ENCODE measurements around the gene ARHGEF17. TPM values are rescaled to one million over a fixed set of nuclear protein-coding genes. Genes with fewer than 3 reads are reported as not detected.

The ARHGEF17 gene
- total RNA-seq, 3 donors from 2014 or later, result 7.6 to 75.8 (median 13.6) TPM

GRCh38 chr11:73386016-73386415, 77.9 kb downstream of the ARHGEF17 start:
- DNase-seq, result peak in 1 of 3 donors; percentile 75
- TF ChIP-seq, protein P1, sequence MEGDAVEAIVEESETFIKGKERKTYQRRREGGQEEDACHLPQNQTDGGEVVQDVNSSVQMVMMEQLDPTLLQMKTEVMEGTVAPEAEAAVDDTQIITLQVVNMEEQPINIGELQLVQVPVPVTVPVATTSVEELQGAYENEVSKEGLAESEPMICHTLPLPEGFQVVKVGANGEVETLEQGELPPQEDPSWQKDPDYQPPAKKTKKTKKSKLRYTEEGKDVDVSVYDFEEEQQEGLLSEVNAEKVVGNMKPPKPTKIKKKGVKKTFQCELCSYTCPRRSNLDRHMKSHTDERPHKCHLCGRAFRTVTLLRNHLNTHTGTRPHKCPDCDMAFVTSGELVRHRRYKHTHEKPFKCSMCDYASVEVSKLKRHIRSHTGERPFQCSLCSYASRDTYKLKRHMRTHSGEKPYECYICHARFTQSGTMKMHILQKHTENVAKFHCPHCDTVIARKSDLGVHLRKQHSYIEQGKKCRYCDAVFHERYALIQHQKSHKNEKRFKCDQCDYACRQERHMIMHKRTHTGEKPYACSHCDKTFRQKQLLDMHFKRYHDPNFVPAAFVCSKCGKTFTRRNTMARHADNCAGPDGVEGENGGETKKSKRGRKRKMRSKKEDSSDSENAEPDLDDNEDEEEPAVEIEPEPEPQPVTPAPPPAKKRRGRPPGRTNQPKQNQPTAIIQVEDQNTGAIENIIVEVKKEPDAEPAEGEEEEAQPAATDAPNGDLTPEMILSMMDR (IDR thresholded peaks at IDR 0.05), result no peak
- Histone ChIP-seq H3K4me3 (no peak overlapping the region), H3K9me3 (no peaks in the 10 kb centered on the region), H3K4me1 (ENCODE audit: low read depth) (peaks cover 11% of the 10 kb centered on the region), H3K36me3 (ENCODE audit: low read depth) (no peaks in the 10 kb centered on the region)
- peak; percentile 19 for ATAC-seq
- intact Hi-C loops (cut with DNase I, micrococcal nuclease), result no loop called here

DNA sequence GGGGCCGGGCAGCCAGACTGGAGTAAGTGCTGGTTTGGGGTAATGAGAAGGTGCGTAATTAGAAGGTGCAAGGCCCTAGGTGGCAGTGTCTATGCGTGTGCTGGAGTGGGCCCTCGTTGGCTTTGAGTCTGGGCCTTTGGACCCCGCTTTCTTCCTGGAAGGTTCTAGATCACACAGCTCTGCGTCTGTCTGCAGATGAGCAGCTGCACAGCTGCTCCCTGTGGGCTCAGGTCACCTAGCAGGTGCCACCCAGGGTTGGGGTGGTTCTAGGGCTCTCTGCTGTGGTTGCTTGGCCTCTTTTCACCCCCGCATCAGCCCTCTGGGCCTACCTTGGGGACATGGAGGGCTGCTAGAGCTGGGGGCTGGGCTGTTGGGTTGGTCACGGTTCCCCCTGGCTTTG, 78.5 kb downstream of the ARHGEF17 start:
- H3K36me3 ChIP-seq (ENCODE audit: low read depth), result no peaks in the 10 kb centered on the region
- H3K4me1 ChIP-seq (ENCODE audit: low read depth), result peaks cover 11% of the 10 kb centered on the region

GRCh38 chr11:73387594-73388264, 79.7 kb downstream of the ARHGEF17 start:
- Histone ChIP-seq H3K4me3 (no peak overlapping the region), H3K4me1 (ENCODE audit: low read depth) (peaks cover 9% of the 10 kb centered on the region), H3K36me3 (ENCODE audit: low read depth) (no peaks in the 10 kb centered on the region), H3K9me3 (no peaks in the 10 kb centered on the region)
- DNase-seq (peak in 1 of 3 donors; percentile 43), ATAC-seq (no peak)
- TF ChIP-seq, protein P1 (IDR thresholded peaks at IDR 0.05), result no peak
- intact Hi-C loops (cut with DNase I, micrococcal nuclease), result no loop called here

More for the DNA sequence above, 78.5 kb downstream of the ARHGEF17 start:
- intact Hi-C loops (cut with DNase I, micrococcal nuclease), result no loop called here
- H3K9me3 ChIP-seq, result no peaks in the 10 kb centered on the region
- H3K4me3 ChIP-seq, result no peak overlapping the region
- ATAC-seq, result no peak
- DNase-seq, result peak in 1 of 3 donors; percentile 45
- TF ChIP-seq, protein P1 (IDR thresholded peaks at IDR 0.05), result no peak

- no peaks in the 10 kb centered on the region for H3K36me3 ChIP-seq (ENCODE audit: low read depth)
- ATAC-seq (no peak), DNase-seq (peak in 2 of 3 donors; percentile 29 to 77)
- intact Hi-C loops (cut with DNase I, micrococcal nuclease), result no loop called here
- peaks cover 3% of the 10 kb centered on the region for H3K4me1 ChIP-seq (ENCODE audit: low read depth)
- TF ChIP-seq, protein P1 (IDR thresholded peaks at IDR 0.05), result no peak
- H3K9me3 ChIP-seq, result no peaks in the 10 kb centered on the region
- H3K4me3 ChIP-seq, result no peak overlapping the region
Measured at GRCh38 chr11:73388265-73389133, 80.4 kb downstream of the ARHGEF17 start.

- Histone ChIP-seq H3K4me1 (ENCODE audit: low read depth) (peaks cover 2% of the 10 kb centered on the region), H3K9me3 (no peaks in the 10 kb centered on the region), H3K36me3 (ENCODE audit: low read depth) (no peaks in the 10 kb centered on the region), H3K4me3 (no peak overlapping the region)
- ATAC-seq (no peak), DNase-seq (peak in 1 of 3 donors; percentile 54)
- intact Hi-C loops (cut with DNase I, micrococcal nuclease), result no loop called here
- TF ChIP-seq, protein P1 (IDR thresholded peaks at IDR 0.05), result no peak
Measured at GRCh38 chr11:73389134-73389525, 81.1 kb downstream of the ARHGEF17 start.
